Thoracic aorta (tissue), 2 donors: ENCODE results near the gene PIP5K1C. TPM values are rescaled to one million over a fixed set of nuclear protein-coding genes. Genes with fewer than 3 reads are reported as not detected.

Source experiments
- ATAC-seq: fragments of 150-250 bp; one replicate; pipeline ENCODE4 v1.8.0; 2017; ENCODE audit warnings: low read depth; ENCODE audit not compliant: insufficient number of reproducible peaks, low FRiP score
- DNase-seq: peaks from one replicate; pipeline ENCODE4 v3.0.0-alpha.2; 2020; ENCODE audit warnings: low spot score
- H3K27ac ChIP-seq, 2 donors: fragments of 200-600 bp; sonication (generic); 1 replicate in 1 of 2; 2 replicates in 1 of 2; pipeline ENCODE4 v1.5.1; 2016; ENCODE audit warnings: mild to moderate bottlenecking in 2 of 2, moderate library complexity in 2 of 2
- H3K27me3 ChIP-seq: fragments of 200-600 bp; sonication (generic); replicated peaks from 2 replicates; pipeline ENCODE4 v1.6.0; 2016; ENCODE audit warnings: mild to moderate bottlenecking; ENCODE audit not compliant: insufficient read depth
- H3K36me3 ChIP-seq: fragments of 200-600 bp; sonication (generic); one replicate; pipeline ENCODE4 v1.5.1; 2016
- H3K4me1 ChIP-seq, 2 donors: fragments of 200-600 bp; sonication (generic); 1 replicate in 1 of 2; 2 replicates in 1 of 2; pipeline versions ENCODE4 v1.5.1 to v1.6.0; 2016; ENCODE audit warnings: low read depth in 2 of 2, mild to moderate bottlenecking in 1 of 2; ENCODE audit not compliant: control insufficient read depth in 1 of 2
- H3K4me3 ChIP-seq: fragments of 200-600 bp; sonication (generic); 2 replicates; pipeline ENCODE4 v1.5.1; 2016; ENCODE audit warnings: mild to moderate bottlenecking
- H3K9me3 ChIP-seq: fragments of 200-600 bp; sonication (generic); 2 replicates; pipeline ENCODE4 v1.5.1; 2016
- CTCF ChIP-seq: fragments of 200-600 bp; sonication (generic); IDR thresholded peaks from one replicate; pipeline ENCODE4 v1.5.1; 2019; ENCODE audit warnings: antibody characterized with exemption
- total RNA-seq, 2 donors: library from RNA; depleted of rRNA; stranded (reverse); fragments of >200 nt; gene quantifications; one replicate each; pipeline versions ENCODE4 v1.1.0 to v1.2.3, GENCODE V29; 2016

Gene PIP5K1C
- total RNA-seq, 2 donors from 2014 or later = 82.6 to 84.5 TPM

GRCh38 chr19:3665681-3666544 lies 34.4 kb downstream of the PIP5K1C start:
- H3K4me3 ChIP-seq = no peak overlapping the region
- peak; percentile 27 for DNase-seq
- ATAC-seq = no peak
- H3K9me3 ChIP-seq = no peaks in the 10 kb centered on the region
- peaks cover 44% of the 10 kb centered on the region for H3K36me3 ChIP-seq
- peaks cover 19 to 46% of the 10 kb centered on the region in 2 donors for H3K4me1 ChIP-seq
- TF ChIP-seq CTCF = peak; percentile 99
- no peaks in the 10 kb centered on the region for H3K27me3 ChIP-seq
- peak overlapping the region in 1 of 2 donors; percentile 25 for H3K27ac ChIP-seq

- no peak for DNase-seq
- Histone ChIP-seq H3K4me3 (no peak overlapping the region), H3K4me1 (peaks cover 14 to 40% of the 10 kb centered on the region in 2 donors), H3K27me3 (no peaks in the 10 kb centered on the region), H3K9me3 (no peaks in the 10 kb centered on the region), H3K36me3 (peaks cover 52% of the 10 kb centered on the region), H3K27ac (no peak overlapping the region)
- no peak for TF ChIP-seq CTCF
- ATAC-seq = no peak
These were observed 35.2 kb downstream of the PIP5K1C start for GRCh38 chr19:3664879-3665642.

GRCh38 chr19:3663838-3664237 lies 36.4 kb downstream of the PIP5K1C start:
- Histone ChIP-seq H3K9me3 (no peaks in the 10 kb centered on the region), H3K4me1 (peaks cover 3 to 29% of the 10 kb centered on the region in 2 donors), H3K4me3 (no peak overlapping the region), H3K27me3 (no peaks in the 10 kb centered on the region), H3K27ac (no peak overlapping the region), H3K36me3 (peaks cover 63% of the 10 kb centered on the region)
- ATAC-seq (no peak), DNase-seq (no peak)
- no peak for TF ChIP-seq CTCF

GRCh38 chr19:3661284-3662238 lies 38.7 kb downstream of the PIP5K1C start:
- Histone ChIP-seq H3K27me3 (no peaks in the 10 kb centered on the region), H3K4me1 (peaks cover 3 to 24% of the 10 kb centered on the region in 2 donors), H3K9me3 (no peaks in the 10 kb centered on the region), H3K36me3 (peaks cover 73% of the 10 kb centered on the region), H3K4me3 (no peak overlapping the region), H3K27ac (no peak overlapping the region)
- no peak for TF ChIP-seq CTCF
- ATAC-seq (no peak), DNase-seq (no peak)
